SK-N-SH treated with all-trans-retinoic acid at 6 μM for 48 hours (cell line): ENCODE results near the gene HPS4.

Source experiments
- ATAC-seq: fragments of 200-7000 bp; cut with Tn5 transposase; 3 replicates; pipeline ENCODE4 v1.9.1; 2020; ENCODE audit warnings: mild to moderate bottlenecking, moderate library complexity
- ARNTL ChIP-seq: fragments of 450-650 bp; formaldehyde crosslinking; IDR thresholded peaks from 2 replicates; pipeline ENCODE4 v1.5.0; 2020; ENCODE audit warnings: low read depth, mild to moderate bottlenecking, moderate library complexity, borderline replicate concordance
- BACH2 ChIP-seq: fragments of 250-450 bp; sonication (Bioruptor Pico); IDR thresholded peaks from 2 replicates; pipeline ENCODE4 v1.9.0; 2021; ENCODE audit warnings: mild to moderate bottlenecking, borderline replicate concordance
- CREB5 ChIP-seq: fragments of 250-450 bp; sonication (Bioruptor Pico); IDR thresholded peaks from 2 replicates; pipeline ENCODE4 v1.5.1; 2020; ENCODE audit warnings: low read depth, mild to moderate bottlenecking, moderate library complexity
- CSDC2 ChIP-seq: fragments of 250-450 bp; sonication (Bioruptor Pico); IDR thresholded peaks from 2 replicates; pipeline ENCODE4 v1.5.0; 2020; ENCODE audit warnings: mild to moderate bottlenecking, moderate library complexity
- CSRNP3 ChIP-seq: fragments of 250-450 bp; sonication (Bioruptor Pico); IDR thresholded peaks from 2 replicates; pipeline ENCODE4 v1.5.1; 2021; ENCODE audit warnings: mild to moderate bottlenecking, moderate library complexity
- ESRRG ChIP-seq: fragments of 250-450 bp; sonication (Bioruptor Pico); IDR thresholded peaks from 2 replicates; pipeline ENCODE4 v1.6.1; 2021; ENCODE audit warnings: mild to moderate bottlenecking
- GLIS3 ChIP-seq: fragments of 250-450 bp; sonication (Bioruptor Pico); IDR thresholded peaks from 2 replicates; pipeline ENCODE4 v1.5.0; 2020; ENCODE audit warnings: mild to moderate bottlenecking, moderate library complexity
- ISL1 ChIP-seq: fragments of 250-450 bp; sonication (Bioruptor Pico); IDR thresholded peaks from 2 replicates; pipeline ENCODE4 v2.1.2; 2022; ENCODE audit warnings: mild to moderate bottlenecking, moderate library complexity
- OSR1 ChIP-seq: fragments of 250-450 bp; sonication (Bioruptor Pico); IDR thresholded peaks from 2 replicates; pipeline ENCODE4 v1.8.0; 2022; ENCODE audit warnings: moderate library complexity, mild to moderate bottlenecking, inconsistent platforms
- PATZ1 ChIP-seq: fragments of 250-450 bp; sonication (Bioruptor Pico); IDR thresholded peaks from 2 replicates; pipeline ENCODE4 v1.8.0; 2020; ENCODE audit warnings: mild to moderate bottlenecking, moderate library complexity, borderline replicate concordance
- PPARA ChIP-seq: fragments of 250-450 bp; sonication (Bioruptor Pico); IDR thresholded peaks from 2 replicates; pipeline ENCODE4 v1.5.0; 2020; ENCODE audit warnings: mild to moderate bottlenecking, borderline replicate concordance
- TCF4 ChIP-seq: fragments of 250-450 bp; sonication (Bioruptor Pico); IDR thresholded peaks from 2 replicates; pipeline ENCODE4 v1.8.0; 2021; ENCODE audit warnings: mild to moderate bottlenecking, moderate library complexity, borderline replicate concordance
- TSHZ2 ChIP-seq: fragments of 250-450 bp; sonication (Bioruptor Pico); IDR thresholded peaks from 2 replicates; pipeline ENCODE4 v1.5.0; 2020; ENCODE audit warnings: mild to moderate bottlenecking, moderate library complexity
- ZC3H10 ChIP-seq: fragments of 250-450 bp; sonication (Bioruptor Pico); IDR thresholded peaks from 2 replicates; pipeline ENCODE4 v1.5.1; 2021; ENCODE audit warnings: mild to moderate bottlenecking, moderate library complexity
- ZFP30 ChIP-seq: fragments of 450-650 bp; formaldehyde crosslinking; IDR thresholded peaks from 2 replicates; pipeline ENCODE4 v1.5.0; 2022; ENCODE audit warnings: mild to moderate bottlenecking, moderate library complexity
- ZNF565 ChIP-seq: fragments of 450-650 bp; formaldehyde crosslinking; conservative IDR thresholded peaks from 2 replicates; pipeline ENCODE4 v1.5.0; 2020; ENCODE audit warnings: low read depth, mild to moderate bottlenecking, moderate library complexity
- ZNF70 ChIP-seq: fragments of 450-650 bp; formaldehyde crosslinking; IDR thresholded peaks from 2 replicates; pipeline ENCODE4 v1.5.0; 2020; ENCODE audit warnings: mild to moderate bottlenecking, moderate library complexity
- ZNF8 ChIP-seq: fragments of 450-650 bp; formaldehyde crosslinking; IDR thresholded peaks from 2 replicates; pipeline ENCODE4 v1.5.0; 2020; ENCODE audit warnings: mild to moderate bottlenecking, moderate library complexity

HPS4 gene

GRCh38 chr22:26527167-26527566 lies 43.6 kb upstream of the HPS4 start:
- no peak for ATAC-seq
- no peak for TF ChIP-seq CSRNP3 (CRISPR knock-in tag)
- no peak for TF ChIP-seq ESRRG
- no peak for TF ChIP-seq GLIS3 (CRISPR knock-in tag)
- no peak for TF ChIP-seq ZNF8 (CRISPR knock-in tag)
- TF ChIP-seq ZFP30 (CRISPR knock-in tag), result no peak
- no peak for TF ChIP-seq ISL1 (CRISPR knock-in tag)
- TF ChIP-seq ZC3H10, result no peak
- no peak for TF ChIP-seq PPARA (CRISPR knock-in tag)
- TF ChIP-seq OSR1, result no peak
- no peak for TF ChIP-seq ZNF565
- TF ChIP-seq ARNTL, result no peak

GRCh38 chr22:26525946-26526564 lies 42.5 kb upstream of the HPS4 start:
- ATAC-seq, result no peak
- TF ChIP-seq ZNF565, result no peak
- no peak for TF ChIP-seq ZNF8 (CRISPR knock-in tag)
- no peak for TF ChIP-seq ZNF70 (CRISPR knock-in tag)
- TF ChIP-seq CREB5 (CRISPR knock-in tag), result no peak
- TF ChIP-seq BACH2 (CRISPR knock-in tag), result no peak
- TF ChIP-seq CSDC2 (CRISPR knock-in tag), result no peak
- no peak for TF ChIP-seq CSRNP3 (CRISPR knock-in tag)
- no peak for TF ChIP-seq TCF4 (CRISPR knock-in tag)
- no peak for TF ChIP-seq PATZ1 (CRISPR knock-in tag)
- TF ChIP-seq OSR1, result no peak
- no peak for TF ChIP-seq TSHZ2 (CRISPR knock-in tag)
- no peak for TF ChIP-seq ZFP30 (CRISPR knock-in tag)

- no peak for TF ChIP-seq CSRNP3 (CRISPR knock-in tag)
- TF ChIP-seq CSDC2 (CRISPR knock-in tag), result no peak
- no peak for TF ChIP-seq ZNF70 (CRISPR knock-in tag)
- ATAC-seq, result no peak
Observed at GRCh38 chr22:26524870-26525269, 41.3 kb upstream of the HPS4 start.
